Stimulated activated CD4-positive, alpha-beta T cell treated with anti-CD3 and anti-CD28 coated beads, Interleukin-1b, Interleukin-23, amount 100 ng/mL, for 48 hours (primary cell): ENCODE results near the gene TRPT1.
"Not testable (repeated sequence)": the region's sequence is repeated elsewhere in the genome, so short reads cannot be mapped to it uniquely, and the experiment has no call there.

Experiments used
- DNase-seq: peaks from one replicate; pipeline ENCODE4 v3.0.0-alpha.2; 2020

TRPT1 gene

GRCh38 chr11:64258356-64258755, 32.4 kb upstream of the TRPT1 start:
- DNase-seq: no peak

GRCh38 chr11:64256300-64256699, 30.3 kb upstream of the TRPT1 start:
- DNase-seq: no peak

GRCh38 chr11:64255135-64256128, 29.4 kb upstream of the TRPT1 start:
- no peak for DNase-seq

DNA sequence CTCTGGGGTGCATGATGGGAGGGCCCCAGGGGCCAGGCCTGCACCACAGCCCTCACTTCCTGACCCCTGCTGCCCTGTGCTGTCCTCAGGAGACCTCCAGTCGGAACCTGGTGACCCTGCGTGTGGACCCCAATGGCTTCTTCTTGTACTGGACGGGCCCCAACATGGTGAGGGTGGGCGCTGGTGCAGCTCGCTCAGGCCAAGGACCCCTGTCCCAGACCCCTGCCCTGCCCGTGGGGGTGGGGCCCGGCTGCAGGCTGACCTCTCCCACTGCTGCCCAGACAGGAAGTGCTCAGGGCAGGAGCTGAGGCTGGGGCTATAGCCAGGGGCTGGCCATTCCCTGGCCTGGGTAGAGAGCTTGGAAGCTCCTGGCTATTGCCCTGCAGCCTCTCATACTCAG, 28.3 kb upstream of the TRPT1 start:
- DNase-seq: no peak

DNA sequence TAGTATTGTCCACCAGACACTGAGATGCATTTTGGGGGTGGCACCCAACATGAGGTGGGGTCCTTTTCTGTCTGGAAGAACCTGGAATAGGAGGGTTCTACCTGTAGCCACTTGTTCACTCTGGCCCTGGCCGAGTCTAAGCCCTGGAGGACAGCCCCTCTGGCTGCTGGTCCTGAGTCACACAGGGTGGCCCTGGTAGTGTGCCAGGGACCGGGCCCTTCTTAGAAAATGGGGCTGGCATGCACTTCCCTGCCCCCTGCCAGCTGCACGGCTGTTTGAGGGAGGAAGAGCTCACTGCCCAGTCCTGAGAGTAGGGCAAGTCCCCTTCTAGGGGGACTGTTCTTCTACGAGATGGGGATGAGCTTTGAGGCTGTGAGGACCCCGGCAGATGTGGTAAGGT, 27.5 kb upstream of the TRPT1 start:
- no peak for DNase-seq

GRCh38 chr11:64253043-64253442, 27.1 kb upstream of the TRPT1 start:
- no peak for DNase-seq

GRCh38 chr11:64252003-64252872, 26.3 kb upstream of the TRPT1 start:
- no peak for DNase-seq

DNA sequence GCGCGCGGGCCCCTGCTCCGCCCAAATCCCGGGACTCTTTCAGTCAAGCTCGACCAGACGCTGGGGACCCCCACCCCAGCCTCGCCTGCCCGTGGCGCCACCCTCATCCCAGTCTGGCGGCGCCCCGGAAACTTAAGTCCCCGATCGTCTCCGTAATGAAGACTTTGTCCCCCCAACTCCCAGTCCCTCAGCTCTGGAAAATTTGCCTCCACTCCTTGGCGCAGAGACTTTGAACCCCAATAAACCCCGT, 25.7 kb upstream of the TRPT1 start:
- DNase-seq: no peak

DNA sequence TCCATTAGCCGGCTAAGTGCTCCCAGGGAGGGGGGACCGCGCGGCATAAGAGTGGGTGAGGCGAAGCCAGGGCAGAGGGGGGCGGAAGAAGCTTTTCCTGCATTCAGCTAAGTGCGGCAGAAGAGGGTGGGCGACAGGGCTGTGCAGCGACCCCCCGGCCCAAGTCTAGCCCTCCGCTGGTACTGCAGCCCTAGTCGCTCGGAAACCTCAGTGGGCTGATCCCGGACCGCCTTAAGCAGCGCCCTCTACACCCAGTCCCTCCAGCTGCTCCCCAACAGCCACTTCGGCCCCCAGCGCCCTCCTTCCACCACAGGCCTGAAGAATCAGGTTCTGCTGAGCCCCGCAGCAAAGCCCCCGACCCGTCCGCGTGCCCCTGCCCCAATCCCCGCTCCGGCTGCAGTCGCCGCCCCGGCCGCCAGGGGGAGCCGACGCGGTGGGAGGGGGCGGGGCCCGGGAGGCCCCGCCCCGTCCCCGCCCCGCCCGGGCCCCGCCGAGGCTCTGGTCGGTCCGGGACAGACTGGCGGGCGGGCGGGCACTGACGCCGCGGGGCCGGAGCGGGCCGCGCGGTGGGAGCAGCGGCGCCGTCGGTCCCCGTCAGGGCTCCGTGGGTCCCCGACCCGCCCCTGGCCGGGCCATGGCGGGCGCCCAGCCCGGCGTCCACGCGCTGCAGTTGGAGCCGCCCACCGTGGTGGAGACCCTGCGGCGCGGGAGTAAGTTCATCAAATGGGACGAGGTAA, 25.2 kb upstream of the TRPT1 start, which contains the start of gene PLCB3:
Gene PLCB3 (plus strand): TSS at position 515 of the 737 bp plus-strand sequence. CDS start 120 bp downstream, at position 635.
- peak; percentile 52 for DNase-seq

- no peak for DNase-seq
Observed at GRCh38 chr11:64250415-64251015, 24.5 kb upstream of the TRPT1 start.

DNA sequence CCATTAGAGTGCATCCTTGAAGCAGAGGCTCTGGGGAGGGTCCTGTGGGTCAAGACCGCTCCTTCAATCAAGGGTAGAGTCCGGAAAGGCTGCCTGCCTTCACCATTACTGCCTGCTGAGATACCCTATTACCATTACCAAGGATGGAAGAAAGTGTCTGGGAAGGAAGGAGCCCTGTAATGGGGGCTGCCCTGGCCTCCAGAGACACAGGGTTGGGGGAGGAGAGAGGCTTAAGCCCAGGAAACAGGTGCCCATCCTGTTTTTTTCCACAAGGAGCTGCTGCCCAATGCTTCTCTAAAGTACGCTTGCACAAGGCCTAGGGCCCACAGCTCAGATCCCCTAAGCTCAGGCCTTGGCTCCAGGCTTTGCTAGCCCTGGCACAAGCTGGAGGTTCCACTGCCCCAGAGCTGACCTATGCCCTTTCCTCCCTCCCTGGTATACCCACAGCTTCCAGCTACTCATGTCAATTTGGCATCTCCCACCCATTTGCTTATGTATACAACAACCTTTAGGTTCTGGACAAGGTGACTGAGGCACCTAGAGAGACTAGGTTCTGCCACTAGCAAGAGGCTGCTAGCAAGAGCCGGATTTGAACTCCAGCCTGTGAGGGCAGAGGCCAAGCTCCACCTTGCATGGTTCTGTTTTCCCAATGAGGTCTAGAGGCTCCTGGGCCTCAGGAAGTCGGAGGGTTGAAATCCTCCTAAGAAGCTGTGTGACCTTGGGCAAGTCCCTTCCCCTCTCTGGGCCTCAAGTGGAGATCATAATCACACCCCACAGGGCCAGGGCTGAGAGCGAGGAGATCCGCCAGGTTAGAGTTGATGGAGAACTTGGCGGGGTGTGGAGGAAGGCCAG, 23.8 kb upstream of the TRPT1 start:
- no peak for DNase-seq

GRCh38 chr11:64249038-64249437, 23.1 kb upstream of the TRPT1 start:
- no peak for DNase-seq

- no peak for DNase-seq
Observed at GRCh38 chr11:64248578-64248977, 22.6 kb upstream of the TRPT1 start.

DNA sequence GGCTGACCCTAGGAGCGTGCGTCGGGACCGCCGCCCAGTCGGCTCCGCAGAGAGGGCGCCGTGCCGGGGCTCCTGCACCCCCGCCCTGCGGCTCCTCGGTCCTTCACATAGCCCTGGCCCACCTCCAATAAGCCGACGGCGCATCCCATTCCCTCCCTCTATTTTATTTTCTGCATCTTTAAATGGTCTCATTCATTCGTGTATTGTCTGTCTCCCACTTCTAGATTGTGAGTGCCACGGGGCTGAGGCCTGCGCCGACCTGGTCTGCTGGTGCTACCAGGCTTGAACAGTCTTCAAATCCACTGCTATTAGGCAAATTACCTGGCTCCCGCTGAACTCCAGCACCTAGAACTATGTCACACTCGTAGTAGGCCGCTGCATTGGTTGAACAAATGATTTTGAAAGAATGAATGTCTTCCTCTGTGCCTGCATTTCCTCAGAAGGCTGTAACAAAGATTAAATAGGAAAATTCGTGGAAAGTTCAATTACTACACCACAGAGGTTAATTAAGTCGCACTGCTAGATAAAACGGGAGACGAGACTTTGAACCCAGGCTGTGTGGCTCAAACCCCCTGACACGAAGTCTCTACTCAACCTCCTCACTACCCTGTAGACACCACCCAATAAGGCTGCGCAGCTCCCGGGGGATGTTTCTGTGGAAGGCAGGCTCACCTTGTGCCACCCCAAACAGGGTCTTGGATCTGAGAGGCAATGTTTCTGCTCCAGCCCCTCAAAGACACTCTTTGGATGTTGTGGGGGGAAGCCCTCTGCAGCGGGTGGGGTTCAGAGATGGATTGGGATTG, 21.9 kb upstream of the TRPT1 start:
- no peak for DNase-seq

DNA sequence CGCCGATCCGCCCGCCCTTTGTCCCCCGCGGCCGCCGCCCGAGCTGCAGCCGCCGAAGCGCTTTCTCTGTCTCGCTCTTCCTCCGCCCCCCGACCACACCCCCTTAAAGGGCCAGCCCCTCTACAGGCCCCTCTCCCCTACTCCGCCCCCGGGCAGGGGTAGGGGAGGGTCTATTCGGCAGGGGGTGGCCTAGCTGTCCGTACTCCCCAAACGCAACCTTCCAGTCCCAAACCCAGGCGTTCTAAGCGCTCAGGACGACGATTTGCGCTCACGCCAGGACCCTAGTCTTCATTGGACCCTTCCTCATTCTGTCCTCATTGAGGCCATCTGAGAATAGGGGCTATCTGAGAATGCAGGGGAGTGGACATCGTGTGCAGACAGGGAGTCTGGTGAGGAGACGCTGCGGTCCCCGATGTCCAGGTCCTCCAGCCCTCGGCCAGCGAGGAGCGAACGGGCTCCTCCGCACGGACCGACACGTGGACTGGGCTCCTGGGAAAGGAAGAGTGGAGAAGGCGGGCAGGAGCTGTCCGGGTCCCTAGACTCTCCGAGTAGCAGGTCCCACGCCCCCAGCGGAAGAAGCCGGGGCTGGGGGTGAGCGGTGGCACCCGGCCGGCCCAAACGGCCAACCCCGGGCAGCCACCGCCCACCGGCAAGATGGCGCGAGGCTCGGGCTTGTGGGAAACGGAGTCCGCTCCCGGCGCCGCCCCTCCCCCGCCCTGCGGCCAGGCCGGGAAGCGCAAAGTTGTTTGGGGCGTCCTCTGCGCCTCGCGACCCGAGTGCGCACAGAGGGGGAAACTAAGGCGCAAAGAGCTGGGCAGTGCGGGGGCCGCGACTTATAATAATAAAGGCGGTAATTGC, 21.1 kb upstream of the TRPT1 start, which contains the start of gene PPP1R14B:
Gene PPP1R14B (minus strand): TSS at position 73 of the 858 bp plus-strand sequence. CDS start 270 bp downstream, outside the sequence.
- DNase-seq: peak; percentile 80

DNA sequence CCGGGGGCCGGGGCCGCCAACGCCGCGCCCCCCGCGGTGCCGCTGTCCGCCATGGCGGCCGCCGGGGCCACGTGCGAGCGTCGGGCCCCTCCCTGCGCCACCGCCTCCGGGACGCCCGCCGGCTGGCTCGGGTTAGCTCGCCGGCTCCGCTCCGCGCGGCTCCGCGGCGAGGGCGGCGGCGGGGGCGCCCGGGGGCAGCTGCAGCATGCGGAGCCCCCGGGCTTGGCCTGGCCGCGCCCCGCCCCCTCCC, 20.6 kb upstream of the TRPT1 start:
- not testable (repeated sequence) for DNase-seq

GRCh38 chr11:64245797-64246620, 20.0 kb upstream of the TRPT1 start:
- DNase-seq: peak; percentile 83

DNA sequence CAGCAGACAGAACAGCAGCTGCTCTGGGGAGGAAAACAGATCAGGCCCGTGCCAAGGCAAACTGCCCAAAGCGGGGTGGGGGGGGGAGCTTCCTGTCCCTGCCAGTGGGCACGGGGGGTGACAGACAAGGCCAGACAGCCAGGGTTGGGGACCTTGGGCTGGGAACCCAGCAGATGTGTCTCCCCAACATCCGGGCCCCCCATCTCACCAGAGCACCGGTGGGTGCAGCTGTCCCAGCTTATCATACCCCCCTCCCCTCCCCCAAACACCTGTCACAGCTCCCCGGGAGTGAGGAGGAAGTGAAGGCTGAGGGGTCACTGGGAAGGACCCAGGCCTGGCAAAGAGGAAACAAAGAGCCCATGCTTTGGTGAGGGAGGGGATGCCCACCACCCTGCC, 19.4 kb upstream of the TRPT1 start:
- no peak for DNase-seq

GRCh38 chr11:64244966-64245365, 19.0 kb upstream of the TRPT1 start:
- DNase-seq: no peak
